IPS DF 6.9 (cell line): ENCODE results near the gene COA1.
"Not testable (repeated sequence)": the region's sequence is repeated elsewhere in the genome, so short reads cannot be mapped to it uniquely, and the experiment has no call there.

Source experiments
- DNase-seq: peaks from one replicate; pipeline ENCODE4 v3.0.0-alpha.2; 2013; ENCODE audit warnings: low read depth, low spot score
- H3K27ac ChIP-seq: one replicate; pipeline ENCODE4 v1.5.1; 2013; ENCODE audit warnings: low read length, control low read depth
- H3K27me3 ChIP-seq: 2 replicates; pipeline ENCODE4 v1.6.1; 2013; ENCODE audit warnings: mild to moderate bottlenecking, low read length; ENCODE audit not compliant: control insufficient read depth, insufficient read depth
- H3K36me3 ChIP-seq: 2 replicates; pipeline ENCODE4 v1.6.1; 2013; ENCODE audit warnings: low read length; ENCODE audit not compliant: control insufficient read depth, insufficient read depth
- H3K4me1 ChIP-seq: 2 replicates; pipeline ENCODE4 v1.6.1; 2013; ENCODE audit warnings: low read length; ENCODE audit not compliant: control insufficient read depth, insufficient read depth
- H3K4me3 ChIP-seq: 2 replicates; pipeline ENCODE4 v1.5.1; 2013; ENCODE audit warnings: mild to moderate bottlenecking, low read length
- H3K9me3 ChIP-seq: 2 replicates; pipeline ENCODE4 v1.6.1; 2013; ENCODE audit warnings: low read length, inconsistent platforms; ENCODE audit not compliant: control insufficient read depth, insufficient read depth
- WGBS: extraction: QIAGEN DNeasy Blood & Tissue Kit; methylation state at CpG from one replicate; pipeline ENCODE4 v1.1.7; 2013; ENCODE audit warnings: mixed read lengths, missing lambda C conversion rate; ENCODE audit not compliant: insufficient read length, insufficient coverage; 5-methylcytosine and 5-hydroxymethylcytosine counted together

COA1 gene

GRCh38 chr7:43616977-43617376 is 112.3 kb downstream of the COA1 start:
- H3K27ac ChIP-seq: no peak overlapping the region
- H3K36me3 ChIP-seq: no peaks in the 10 kb centered on the region
- no peak overlapping the region for H3K4me3 ChIP-seq
- no peaks in the 10 kb centered on the region for H3K27me3 ChIP-seq
- DNase-seq: no peak
- no peaks in the 10 kb centered on the region for H3K9me3 ChIP-seq
- no peaks in the 10 kb centered on the region for H3K4me1 ChIP-seq
- no CpG with 5 or more reads among the region's 4 CpGs for WGBS

DNA sequence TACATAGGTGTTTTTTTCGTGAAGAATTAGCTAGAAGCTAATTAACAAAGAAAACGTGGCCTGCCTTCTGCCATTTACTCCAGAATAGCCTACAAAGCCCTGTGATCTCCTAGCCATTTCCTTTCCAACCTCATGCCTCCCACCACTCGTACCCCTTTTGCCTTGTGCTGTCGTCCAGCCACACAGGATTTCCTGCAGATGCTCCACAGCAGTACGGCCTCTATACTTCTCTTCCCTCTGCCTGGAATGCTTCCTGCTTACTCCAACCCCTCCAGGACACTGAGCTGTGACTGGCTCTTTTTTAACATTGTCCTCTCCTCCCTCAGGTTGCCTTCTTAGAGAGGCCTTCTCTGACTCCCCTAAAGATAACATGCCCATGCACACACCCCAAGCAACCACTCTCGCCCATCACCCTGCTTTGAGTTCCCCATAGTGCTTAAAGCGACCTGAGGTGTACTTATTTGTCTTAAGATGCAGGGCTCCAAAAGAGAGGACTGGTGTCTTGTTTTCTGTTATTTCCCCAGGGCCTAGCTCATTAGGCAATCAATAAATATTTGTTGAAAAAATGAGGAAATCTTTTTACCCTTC is 113.7 kb downstream of the COA1 start:
- Histone ChIP-seq H3K36me3 (no peaks in the 10 kb centered on the region), H3K27ac (no peak overlapping the region), H3K4me1 (no peaks in the 10 kb centered on the region), H3K4me3 (no peak overlapping the region), H3K27me3 (no peaks in the 10 kb centered on the region), H3K9me3 (no peaks in the 10 kb centered on the region)
- no CpG with 5 or more reads among the region's 7 CpGs for WGBS
- no peak for DNase-seq

DNA sequence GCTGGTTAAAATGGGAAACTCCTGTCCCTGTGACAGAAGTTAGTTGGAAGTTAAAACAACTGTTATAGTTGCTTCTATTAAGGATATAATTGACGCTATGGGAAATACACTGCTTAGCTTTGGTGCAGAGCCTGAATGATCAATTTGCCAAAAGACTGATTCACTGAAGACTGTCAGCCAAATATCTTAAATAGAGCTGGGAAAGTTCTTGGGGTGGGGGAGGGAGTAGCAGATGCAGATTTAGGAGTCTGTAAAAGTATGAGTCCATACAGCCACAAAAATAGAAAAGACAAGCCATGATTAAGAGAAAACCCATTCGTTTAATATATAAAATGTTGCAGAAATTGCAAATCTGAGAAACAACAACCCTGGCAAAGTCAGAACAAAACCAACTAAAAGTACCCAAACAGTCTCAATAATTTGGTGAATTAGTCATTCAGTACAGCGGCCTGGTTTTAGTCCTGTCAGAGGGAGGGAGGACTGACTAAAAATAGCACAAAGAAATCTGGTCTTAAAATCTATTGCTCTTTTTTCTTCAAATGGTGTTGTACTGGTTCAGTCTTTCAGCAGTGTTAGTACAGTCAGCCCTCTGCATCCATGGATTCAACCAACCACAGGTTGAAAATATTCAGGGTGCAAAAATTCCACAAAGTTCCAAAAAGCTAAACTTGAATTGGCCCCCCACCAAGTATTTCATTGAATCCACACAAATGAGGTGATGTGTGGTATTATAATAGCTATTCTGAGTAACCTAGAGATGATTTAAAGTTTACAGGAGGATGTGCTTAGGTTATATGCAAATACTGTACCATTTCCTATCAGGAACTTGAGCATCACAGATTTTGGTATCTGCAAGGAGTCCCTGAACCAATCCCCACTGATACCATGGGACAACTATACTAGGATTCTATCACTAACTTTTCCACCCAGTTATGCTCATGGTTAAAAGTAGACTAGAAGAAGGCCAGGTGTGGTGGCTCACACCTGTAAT is 116.4 kb downstream of the COA1 start:
- no peaks in the 10 kb centered on the region for H3K9me3 ChIP-seq
- 0 out of 2 replicates have a peak, but pooled peaks cover 3% of the 10 kb centered on the region for H3K36me3 ChIP-seq
- no peaks in the 10 kb centered on the region for H3K4me1 ChIP-seq
- H3K27ac ChIP-seq: no peak overlapping the region
- no peak for DNase-seq
- WGBS: no CpG with 5 or more reads among the region's 3 CpGs
- H3K27me3 ChIP-seq: no peaks in the 10 kb centered on the region
- no peak overlapping the region for H3K4me3 ChIP-seq

GRCh38 chr7:43612128-43612527 is 117.2 kb downstream of the COA1 start:
- Histone ChIP-seq H3K9me3 (no peaks in the 10 kb centered on the region), H3K36me3 (0 out of 2 replicates have a peak, but pooled peaks cover 3% of the 10 kb centered on the region), H3K27ac (no peak overlapping the region), H3K4me1 (no peaks in the 10 kb centered on the region), H3K27me3 (no peaks in the 10 kb centered on the region), H3K4me3 (no peak overlapping the region)
- no CpG with 5 or more reads among the region's 5 CpGs for WGBS
- no peak for DNase-seq

- no CpG with 5 or more reads among the region's 2 CpGs for WGBS
- Histone ChIP-seq H3K9me3 (no peaks in the 10 kb centered on the region), H3K4me1 (no peaks in the 10 kb centered on the region), H3K27me3 (no peaks in the 10 kb centered on the region), H3K4me3 (no peak overlapping the region), H3K36me3 (0 out of 2 replicates have a peak, but pooled peaks cover 3% of the 10 kb centered on the region), H3K27ac (no peak overlapping the region)
- DNase-seq: no peak
Observed at GRCh38 chr7:43609097-43609496, 120.2 kb downstream of the COA1 start.

- Histone ChIP-seq H3K36me3 (0 out of 2 replicates have a peak, but pooled peaks cover 2% of the 10 kb centered on the region), H3K4me3 (no peak overlapping the region), H3K9me3 (no peaks in the 10 kb centered on the region), H3K4me1 (no peaks in the 10 kb centered on the region; the same call in 1 of the 2 replicates), H3K27ac (no peak overlapping the region), H3K27me3 (no peaks in the 10 kb centered on the region)
- no CpG with 5 or more reads among the region's 1 CpG for WGBS
- no peak for DNase-seq
Observed at GRCh38 chr7:43604251-43604650, 125.1 kb downstream of the COA1 start.

GRCh38 chr7:43602256-43602655 is 127.1 kb downstream of the COA1 start:
- Histone ChIP-seq H3K36me3 (no peaks in the 10 kb centered on the region), H3K9me3 (no peaks in the 10 kb centered on the region), H3K27ac (no peak overlapping the region), H3K4me1 (no peaks in the 10 kb centered on the region; the same call in 1 of the 2 replicates), H3K4me3 (no peak overlapping the region), H3K27me3 (no peaks in the 10 kb centered on the region)
- WGBS: no CpG with 5 or more reads among the region's 1 CpG
- DNase-seq: no peak

- Histone ChIP-seq H3K27me3 (no peaks in the 10 kb centered on the region), H3K4me3 (no peak overlapping the region), H3K4me1 (no peaks in the 10 kb centered on the region; the same call in 1 of the 2 replicates), H3K27ac (no peak overlapping the region), H3K36me3 (no peaks in the 10 kb centered on the region), H3K9me3 (no peaks in the 10 kb centered on the region)
- DNase-seq: no peak
- no CpG with 5 or more reads among the region's 3 CpGs for WGBS
Observed at GRCh38 chr7:43600056-43600455, 129.3 kb downstream of the COA1 start.

GRCh38 chr7:43596426-43596825 is 132.9 kb downstream of the COA1 start:
- DNase-seq, H3K4me1 ChIP-seq, H3K27me3 ChIP-seq, H3K27ac ChIP-seq, H3K36me3 ChIP-seq, H3K9me3 ChIP-seq, H3K4me3 ChIP-seq: not testable (repeated sequence)
- no CpG with 5 or more reads among the region's 5 CpGs for WGBS

DNA sequence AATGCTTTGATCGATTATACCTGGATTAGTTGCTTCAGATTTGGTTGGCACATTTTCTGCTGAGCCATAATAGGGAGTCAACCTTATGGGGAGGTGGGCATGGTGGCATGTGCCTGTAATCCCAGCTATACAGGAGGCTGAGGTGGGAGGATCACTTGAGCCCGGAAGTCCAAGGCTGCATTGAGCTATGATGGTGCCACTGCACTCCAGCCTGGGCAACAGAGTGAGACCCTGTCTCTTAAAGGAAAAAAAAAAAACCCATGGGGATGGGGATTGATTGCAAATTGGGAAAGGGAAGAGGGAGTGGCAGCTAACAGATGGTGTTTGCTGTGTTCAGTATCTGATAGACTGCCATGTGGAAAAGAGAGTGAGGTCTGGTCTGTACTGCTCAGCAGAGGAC is 135.3 kb downstream of the COA1 start:
- no CpG with 5 or more reads among the region's 2 CpGs for WGBS
- no peaks in the 10 kb centered on the region for H3K4me1 ChIP-seq
- no peaks in the 10 kb centered on the region for H3K27me3 ChIP-seq
- no peak for DNase-seq
- H3K4me3 ChIP-seq: no peak overlapping the region
- H3K9me3 ChIP-seq: no peaks in the 10 kb centered on the region
- H3K27ac ChIP-seq: no peak overlapping the region
- no peaks in the 10 kb centered on the region for H3K36me3 ChIP-seq
